ENCODE results near the gene CLEC18B.

DNA sequence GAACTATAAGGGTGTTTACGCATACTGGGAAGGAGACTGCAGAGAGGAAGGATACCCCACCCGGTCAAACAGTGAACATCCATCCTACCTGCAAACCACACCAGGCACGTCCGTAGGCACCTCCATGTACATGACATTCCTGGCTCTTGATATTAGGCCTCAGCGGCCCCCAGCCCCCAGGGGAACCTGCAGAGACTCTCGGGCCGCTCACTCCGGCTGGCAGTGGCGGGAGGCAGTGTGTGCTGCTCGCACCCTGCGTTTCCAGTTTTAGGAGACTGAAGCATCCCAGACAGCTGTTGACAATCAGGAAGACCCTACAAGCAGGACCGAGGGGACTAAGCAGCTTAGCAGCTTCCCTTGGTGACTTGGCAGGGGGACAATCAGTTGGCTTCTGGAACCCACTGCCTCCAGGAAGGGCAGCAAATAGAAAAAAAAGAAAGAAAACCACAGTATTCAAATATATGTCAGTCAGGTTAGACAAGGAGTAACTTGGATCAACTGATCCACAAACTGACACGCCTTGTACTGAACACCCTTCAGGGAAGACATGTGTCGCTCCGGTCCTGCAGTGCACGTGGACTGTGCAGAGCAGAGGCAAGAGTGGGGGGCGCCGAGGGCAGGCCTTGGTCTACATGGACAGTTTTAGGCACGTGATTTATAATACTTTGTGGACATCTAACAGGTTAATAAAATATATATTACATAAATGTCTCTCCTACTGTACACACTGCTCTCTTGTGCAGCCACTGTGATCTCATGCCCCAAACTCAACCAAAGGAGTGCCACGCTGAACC lies 29.9 kb upstream of the CLEC18B start:
- TF ChIP-seq, protein P1, sequence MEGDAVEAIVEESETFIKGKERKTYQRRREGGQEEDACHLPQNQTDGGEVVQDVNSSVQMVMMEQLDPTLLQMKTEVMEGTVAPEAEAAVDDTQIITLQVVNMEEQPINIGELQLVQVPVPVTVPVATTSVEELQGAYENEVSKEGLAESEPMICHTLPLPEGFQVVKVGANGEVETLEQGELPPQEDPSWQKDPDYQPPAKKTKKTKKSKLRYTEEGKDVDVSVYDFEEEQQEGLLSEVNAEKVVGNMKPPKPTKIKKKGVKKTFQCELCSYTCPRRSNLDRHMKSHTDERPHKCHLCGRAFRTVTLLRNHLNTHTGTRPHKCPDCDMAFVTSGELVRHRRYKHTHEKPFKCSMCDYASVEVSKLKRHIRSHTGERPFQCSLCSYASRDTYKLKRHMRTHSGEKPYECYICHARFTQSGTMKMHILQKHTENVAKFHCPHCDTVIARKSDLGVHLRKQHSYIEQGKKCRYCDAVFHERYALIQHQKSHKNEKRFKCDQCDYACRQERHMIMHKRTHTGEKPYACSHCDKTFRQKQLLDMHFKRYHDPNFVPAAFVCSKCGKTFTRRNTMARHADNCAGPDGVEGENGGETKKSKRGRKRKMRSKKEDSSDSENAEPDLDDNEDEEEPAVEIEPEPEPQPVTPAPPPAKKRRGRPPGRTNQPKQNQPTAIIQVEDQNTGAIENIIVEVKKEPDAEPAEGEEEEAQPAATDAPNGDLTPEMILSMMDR (IDR thresholded peaks at IDR 0.05; ENCODE audit: low read depth, low read length, missing input control), result no peak
- TF ChIP-seq, protein P2, sequence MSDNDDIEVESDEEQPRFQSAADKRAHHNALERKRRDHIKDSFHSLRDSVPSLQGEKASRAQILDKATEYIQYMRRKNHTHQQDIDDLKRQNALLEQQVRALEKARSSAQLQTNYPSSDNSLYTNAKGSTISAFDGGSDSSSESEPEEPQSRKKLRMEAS (IDR thresholded peaks at IDR 0.05), result no peak
- TF ChIP-seq FOXA1 (IDR thresholded peaks at IDR 0.05) (no peak), JUND (IDR thresholded peaks at IDR 0.05) (no peak), SP1 (IDR thresholded peaks at IDR 0.05) (no peak), TAF1 (conservative IDR thresholded peaks at IDR 0.05) (no peak), RAD21 (IDR thresholded peaks at IDR 0.05) (no peak), GABPA (IDR thresholded peaks at IDR 0.05 in 1 of 2, conservative IDR thresholded peaks at IDR 0.05 in 1 of 2) (no peak), YY1 (IDR thresholded peaks at IDR 0.05) (no peak), RXRA (IDR thresholded peaks at IDR 0.05) (no peak), EGR1 (IDR thresholded peaks at IDR 0.05; ENCODE audit: low read depth in 2 of 2) (no peak)
- TF ChIP-seq, protein P3, sequence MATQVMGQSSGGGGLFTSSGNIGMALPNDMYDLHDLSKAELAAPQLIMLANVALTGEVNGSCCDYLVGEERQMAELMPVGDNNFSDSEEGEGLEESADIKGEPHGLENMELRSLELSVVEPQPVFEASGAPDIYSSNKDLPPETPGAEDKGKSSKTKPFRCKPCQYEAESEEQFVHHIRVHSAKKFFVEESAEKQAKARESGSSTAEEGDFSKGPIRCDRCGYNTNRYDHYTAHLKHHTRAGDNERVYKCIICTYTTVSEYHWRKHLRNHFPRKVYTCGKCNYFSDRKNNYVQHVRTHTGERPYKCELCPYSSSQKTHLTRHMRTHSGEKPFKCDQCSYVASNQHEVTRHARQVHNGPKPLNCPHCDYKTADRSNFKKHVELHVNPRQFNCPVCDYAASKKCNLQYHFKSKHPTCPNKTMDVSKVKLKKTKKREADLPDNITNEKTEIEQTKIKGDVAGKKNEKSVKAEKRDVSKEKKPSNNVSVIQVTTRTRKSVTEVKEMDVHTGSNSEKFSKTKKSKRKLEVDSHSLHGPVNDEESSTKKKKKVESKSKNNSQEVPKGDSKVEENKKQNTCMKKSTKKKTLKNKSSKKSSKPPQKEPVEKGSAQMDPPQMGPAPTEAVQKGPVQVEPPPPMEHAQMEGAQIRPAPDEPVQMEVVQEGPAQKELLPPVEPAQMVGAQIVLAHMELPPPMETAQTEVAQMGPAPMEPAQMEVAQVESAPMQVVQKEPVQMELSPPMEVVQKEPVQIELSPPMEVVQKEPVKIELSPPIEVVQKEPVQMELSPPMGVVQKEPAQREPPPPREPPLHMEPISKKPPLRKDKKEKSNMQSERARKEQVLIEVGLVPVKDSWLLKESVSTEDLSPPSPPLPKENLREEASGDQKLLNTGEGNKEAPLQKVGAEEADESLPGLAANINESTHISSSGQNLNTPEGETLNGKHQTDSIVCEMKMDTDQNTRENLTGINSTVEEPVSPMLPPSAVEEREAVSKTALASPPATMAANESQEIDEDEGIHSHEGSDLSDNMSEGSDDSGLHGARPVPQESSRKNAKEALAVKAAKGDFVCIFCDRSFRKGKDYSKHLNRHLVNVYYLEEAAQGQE (IDR thresholded peaks at IDR 0.05), result no peak
- TF ChIP-seq, protein P4, sequence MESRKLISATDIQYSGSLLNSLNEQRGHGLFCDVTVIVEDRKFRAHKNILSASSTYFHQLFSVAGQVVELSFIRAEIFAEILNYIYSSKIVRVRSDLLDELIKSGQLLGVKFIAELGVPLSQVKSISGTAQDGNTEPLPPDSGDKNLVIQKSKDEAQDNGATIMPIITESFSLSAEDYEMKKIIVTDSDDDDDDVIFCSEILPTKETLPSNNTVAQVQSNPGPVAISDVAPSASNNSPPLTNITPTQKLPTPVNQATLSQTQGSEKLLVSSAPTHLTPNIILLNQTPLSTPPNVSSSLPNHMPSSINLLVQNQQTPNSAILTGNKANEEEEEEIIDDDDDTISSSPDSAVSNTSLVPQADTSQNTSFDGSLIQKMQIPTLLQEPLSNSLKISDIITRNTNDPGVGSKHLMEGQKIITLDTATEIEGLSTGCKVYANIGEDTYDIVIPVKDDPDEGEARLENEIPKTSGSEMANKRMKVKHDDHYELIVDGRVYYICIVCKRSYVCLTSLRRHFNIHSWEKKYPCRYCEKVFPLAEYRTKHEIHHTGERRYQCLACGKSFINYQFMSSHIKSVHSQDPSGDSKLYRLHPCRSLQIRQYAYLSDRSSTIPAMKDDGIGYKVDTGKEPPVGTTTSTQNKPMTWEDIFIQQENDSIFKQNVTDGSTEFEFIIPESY (IDR thresholded peaks at IDR 0.05), result no peak
- TF ChIP-seq, protein P5, sequence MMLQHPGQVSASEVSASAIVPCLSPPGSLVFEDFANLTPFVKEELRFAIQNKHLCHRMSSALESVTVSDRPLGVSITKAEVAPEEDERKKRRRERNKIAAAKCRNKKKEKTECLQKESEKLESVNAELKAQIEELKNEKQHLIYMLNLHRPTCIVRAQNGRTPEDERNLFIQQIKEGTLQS (IDR thresholded peaks at IDR 0.05), result no peak

All from liver (tissue), 3 donors.